Activated naive CD8-positive, alpha-beta T cell treated with anti-CD3 and anti-CD28 coated beads, Interleukin-2, amount 10 ng/mL, durations not matched to agents 7 days and 5 days (primary cell): ENCODE results near the gene PEAK3. TPM values are rescaled to one million over a fixed set of nuclear protein-coding genes. Genes with fewer than 3 reads are reported as not detected.

Experiments used
- ATAC-seq: fragments of 150-1000 bp; cut with Tn5 transposase; one replicate; pipeline ENCODE4 v1.10.0; 2021; ENCODE audit warnings: low read depth, moderate library complexity
- POLR2A ChIA-PET: fragments of 350-600 bp; sonication (Branson Sonifier 250); formaldehyde crosslinking; loops from one replicate; lab custom pipeline; 2021; ENCODE audit warnings: antibody characterized with exemption; lab: Charles Lee
- DNase-seq: peaks from one replicate; pipeline ENCODE4 v3.0.0; 2021
- H3K27ac Mint-ChIP-seq: one replicate; pipeline ENCODE4 v1.8.0; 2022; ENCODE audit warnings: mild to moderate bottlenecking, mixed read lengths
- H3K27me3 Mint-ChIP-seq: one replicate; pipeline ENCODE4 v1.8.0; 2022; ENCODE audit warnings: mild to moderate bottlenecking, moderate library complexity, mixed read lengths
- H3K36me3 Mint-ChIP-seq: one replicate; pipeline ENCODE4 v1.8.0; 2021; ENCODE audit warnings: mild to moderate bottlenecking, mixed read lengths
- H3K4me1 Mint-ChIP-seq: one replicate; pipeline ENCODE4 v1.8.0; 2021; ENCODE audit warnings: mixed read lengths
- H3K4me3 Mint-ChIP-seq: one replicate; pipeline ENCODE4 v1.8.0; 2022; ENCODE audit warnings: mild to moderate bottlenecking, moderate library complexity, mixed read lengths
- H3K9me3 Mint-ChIP-seq: one replicate; pipeline ENCODE4 v1.8.0; 2021; ENCODE audit warnings: mixed read lengths
- total RNA-seq, 2 experiments: library from RNA; stranded (reverse); gene quantifications; one replicate each; pipeline ENCODE4 v1.2.3, GENCODE V29; 2021

PEAK3 gene
- total RNA-seq, 2 experiments from 2014 or later, result 0.14 TPM; not detected in 1

DNA sequence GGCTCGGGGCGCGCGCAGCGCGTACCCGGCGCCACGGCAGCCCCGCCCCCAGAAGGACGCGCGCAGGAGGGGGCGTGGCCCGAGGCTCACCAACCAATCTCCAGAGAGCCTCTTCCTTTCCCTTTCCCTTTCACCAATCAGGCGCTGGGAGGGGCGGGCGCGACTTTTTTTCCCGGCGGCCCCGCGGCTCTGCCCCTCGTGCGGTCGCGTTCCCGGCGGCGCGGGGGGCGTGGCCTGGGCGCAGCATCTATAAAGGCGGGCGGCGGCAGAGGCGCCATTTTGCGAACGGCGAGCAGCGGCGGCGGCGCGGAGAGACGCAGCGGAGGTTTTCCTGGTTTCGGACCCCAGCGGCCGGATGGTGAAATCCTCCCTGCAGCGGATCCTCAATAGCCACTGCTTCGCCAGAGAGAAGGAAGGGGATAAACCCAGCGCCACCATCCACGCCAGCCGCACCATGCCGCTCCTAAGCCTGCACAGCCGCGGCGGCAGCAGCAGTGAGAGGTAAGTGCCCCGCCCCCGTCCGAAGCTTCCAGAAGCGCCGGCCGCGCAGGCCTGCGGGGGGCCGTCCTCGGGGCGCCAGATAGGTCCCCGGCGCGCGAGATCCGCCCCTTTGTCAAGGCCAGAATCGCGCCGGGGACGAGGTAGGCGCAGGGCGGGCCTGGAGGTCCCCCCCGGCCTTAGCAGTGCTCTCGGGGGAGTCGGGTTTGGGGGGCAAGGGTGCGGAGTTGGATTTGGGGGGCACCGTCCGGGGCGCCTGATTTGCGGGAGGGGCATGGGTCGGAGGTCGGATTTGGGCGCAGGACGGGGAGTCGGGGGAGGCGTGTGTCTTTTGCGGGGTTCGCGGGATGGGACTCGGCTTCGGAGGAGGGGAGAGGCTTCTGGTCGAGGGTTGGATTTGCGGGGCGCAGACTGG, 12.5 kb downstream of the PEAK3 start:
- Mint-ChIP-seq H3K4me1 (peaks cover 32% of the 10 kb centered on the region), H3K36me3 (peaks cover 22% of the 10 kb centered on the region), H3K4me3 (peak overlapping the region; percentile 90), H3K27ac (peak overlapping the region; percentile 92), H3K9me3 (no peaks in the 10 kb centered on the region), H3K27me3 (no peaks in the 10 kb centered on the region)
- peak; percentile 67 for ATAC-seq
- POLR2A ChIA-PET, result interaction anchor here (0.9 to 7.3 kb wide), 10 partner anchors 8 to 207 kb away, joined by 3 to 71 read pairs (median 8); partner anchors contain the start of genes AMH, AP3D1, GADD45B and JSRP1
- DNase-seq, result peak; percentile 100

DNA sequence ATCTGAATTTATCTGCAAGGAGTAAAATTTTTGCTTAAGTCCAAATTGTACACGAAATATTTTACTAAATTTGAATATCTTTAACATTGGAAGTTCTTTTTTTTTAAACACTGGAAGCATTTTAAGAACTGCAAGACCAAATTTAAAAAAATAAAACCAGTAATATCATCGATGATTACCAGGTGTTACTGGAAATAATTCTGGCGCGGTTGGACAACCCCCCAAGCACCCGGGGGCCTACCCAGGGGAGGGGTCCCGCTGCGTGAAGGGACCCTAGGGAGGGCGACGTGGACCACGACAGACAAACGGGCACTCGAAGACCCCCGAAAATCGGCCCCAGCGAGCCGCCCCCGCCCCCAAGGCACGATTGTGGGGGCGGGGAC, 13.1 kb downstream of the PEAK3 start:
- peaks cover 15% of the 10 kb centered on the region for H3K36me3 Mint-ChIP-seq
- DNase-seq, result no peak
- POLR2A ChIA-PET, result interaction anchor here (1.7 to 7.3 kb wide), 3 partner anchors 10 to 30 kb away, joined by 10 to 71 read pairs (median 31); partner anchors contain the start of gene JSRP1
- peaks cover 26% of the 10 kb centered on the region for H3K4me1 Mint-ChIP-seq
- ATAC-seq, result no peak
- no peaks in the 10 kb centered on the region for H3K27me3 Mint-ChIP-seq
- H3K27ac Mint-ChIP-seq, result peak overlapping the region; percentile 92
- H3K4me3 Mint-ChIP-seq, result peak overlapping the region; percentile 90
- no peaks in the 10 kb centered on the region for H3K9me3 Mint-ChIP-seq

DNA sequence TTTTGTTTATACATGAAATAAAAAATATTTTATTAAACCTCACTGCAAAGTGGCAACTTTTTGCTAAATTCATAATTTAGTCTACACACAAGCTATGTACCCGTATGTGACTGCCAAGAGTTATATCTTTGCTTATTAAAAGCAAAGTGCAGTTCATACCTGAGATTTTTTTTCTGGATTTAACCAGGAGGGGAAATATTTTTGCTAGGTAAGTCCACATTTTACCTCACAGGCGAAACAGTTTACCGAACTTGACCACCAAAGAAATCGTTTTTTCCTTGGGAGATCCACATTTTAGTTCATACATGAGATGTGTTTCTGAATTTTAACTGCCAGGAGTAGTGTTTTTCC, 13.5 kb downstream of the PEAK3 start:
- Mint-ChIP-seq H3K36me3 (peaks cover 12% of the 10 kb centered on the region), H3K27me3 (no peaks in the 10 kb centered on the region), H3K4me3 (peak overlapping the region; percentile 90), H3K4me1 (peaks cover 22% of the 10 kb centered on the region), H3K9me3 (no peaks in the 10 kb centered on the region), H3K27ac (peak overlapping the region; percentile 61)
- DNase-seq, result no peak
- ATAC-seq, result no peak
- POLR2A ChIA-PET, result interaction anchor here (1.7 to 7.3 kb wide), 3 partner anchors 10 to 30 kb away, joined by 10 to 71 read pairs (median 31); partner anchors contain the start of gene JSRP1

DNA sequence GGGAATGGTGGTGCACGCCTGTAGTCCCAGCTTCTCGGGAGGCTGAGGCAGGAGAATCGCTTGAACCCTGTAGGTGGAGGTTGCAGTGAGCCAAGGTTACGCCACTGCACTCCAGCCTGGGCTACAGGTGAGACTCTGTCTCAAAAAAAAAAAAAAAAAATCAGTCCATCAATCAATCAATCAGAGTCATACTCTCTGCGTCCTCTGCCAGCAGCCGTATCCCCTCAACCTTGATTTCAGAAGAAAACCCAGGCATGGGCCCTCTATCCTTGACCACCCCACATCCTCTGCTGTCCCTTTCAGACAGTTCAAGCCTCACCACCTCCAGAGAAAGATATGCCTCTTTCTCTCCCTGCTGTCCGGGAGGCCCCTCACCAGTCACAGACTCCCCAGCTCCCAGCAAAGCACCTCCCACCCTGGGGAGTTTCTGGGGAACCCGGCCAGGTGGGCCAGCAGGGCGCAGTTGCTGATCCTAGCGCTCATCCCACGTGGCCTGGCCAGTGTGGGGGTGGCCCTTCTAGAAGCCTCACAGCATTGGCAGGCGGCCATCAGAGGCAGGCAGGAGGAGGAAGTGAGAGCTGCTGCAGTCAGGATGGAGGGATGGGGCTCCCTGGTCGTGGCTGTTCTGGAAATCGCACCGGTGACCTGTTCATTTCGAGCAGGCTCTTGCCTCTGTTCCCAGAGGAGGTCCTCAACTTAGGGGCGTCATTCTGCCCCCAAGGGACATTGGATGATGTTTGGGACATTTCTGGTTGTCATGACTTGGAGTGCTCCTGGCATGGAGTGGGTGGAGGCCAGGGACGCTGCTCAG, 15.6 kb downstream of the PEAK3 start:
- Mint-ChIP-seq H3K9me3 (no peaks in the 10 kb centered on the region), H3K36me3 (peaks cover 4% of the 10 kb centered on the region), H3K4me3 (no peak overlapping the region), H3K27ac (peak overlapping the region; percentile 57), H3K27me3 (no peaks in the 10 kb centered on the region), H3K4me1 (peaks cover 14% of the 10 kb centered on the region)
- ATAC-seq (no peak), DNase-seq (no peak)
- POLR2A ChIA-PET, result interaction anchor here (0.6 to 2.2 kb wide), 4 partner anchors 8 to 917 kb away, joined by 3 to 7 read pairs (median 6); no protein-coding TSS in a partner anchor

DNA sequence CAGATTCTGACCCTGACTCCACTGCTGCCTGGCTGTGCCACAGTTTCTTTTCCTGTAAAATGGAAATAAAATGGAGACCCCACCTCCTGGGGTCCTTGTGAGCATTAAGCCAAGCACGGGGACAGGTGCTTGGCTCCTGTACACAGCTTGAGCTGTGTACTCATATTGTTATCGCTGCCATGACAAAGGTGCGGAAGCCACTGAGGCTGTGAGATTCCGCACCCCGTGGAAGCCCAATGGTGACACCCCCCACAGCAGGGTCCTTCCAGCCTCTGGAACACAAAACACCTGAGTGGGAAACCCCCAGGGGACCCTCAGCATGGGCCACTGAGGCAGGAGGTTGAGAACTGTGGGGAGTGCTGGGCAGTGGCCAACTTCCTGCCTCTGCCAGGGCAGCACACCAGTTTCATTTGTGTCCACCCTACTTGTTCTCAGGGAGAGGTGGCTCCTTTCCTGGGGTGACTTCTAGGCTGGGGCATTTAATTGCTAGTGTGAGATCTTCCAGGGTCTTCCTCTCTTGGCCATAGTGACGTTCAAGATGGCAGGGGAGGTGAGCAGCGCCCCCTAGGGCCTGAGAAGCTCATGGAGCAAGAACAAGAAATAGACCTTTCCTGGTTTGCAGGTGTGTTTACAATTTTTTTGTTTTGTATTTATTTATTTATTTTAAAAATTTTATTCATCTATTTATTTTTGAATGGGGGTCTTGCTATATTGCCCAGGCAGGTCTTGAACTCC, 20.4 kb downstream of the PEAK3 start:
- Mint-ChIP-seq H3K4me1 (peaks cover 20% of the 10 kb centered on the region), H3K27me3 (no peaks in the 10 kb centered on the region), H3K4me3 (no peak overlapping the region), H3K36me3 (no peaks in the 10 kb centered on the region), H3K27ac (no peak overlapping the region), H3K9me3 (no peaks in the 10 kb centered on the region)
- POLR2A ChIA-PET, result interaction anchor here (0.8 to 2.3 kb wide), 5 partner anchors 9 to 71 kb away, joined by 3 to 15 read pairs (median 4); no protein-coding TSS in a partner anchor
- peak; percentile 76 for DNase-seq
- peak; percentile 43 for ATAC-seq

DNA sequence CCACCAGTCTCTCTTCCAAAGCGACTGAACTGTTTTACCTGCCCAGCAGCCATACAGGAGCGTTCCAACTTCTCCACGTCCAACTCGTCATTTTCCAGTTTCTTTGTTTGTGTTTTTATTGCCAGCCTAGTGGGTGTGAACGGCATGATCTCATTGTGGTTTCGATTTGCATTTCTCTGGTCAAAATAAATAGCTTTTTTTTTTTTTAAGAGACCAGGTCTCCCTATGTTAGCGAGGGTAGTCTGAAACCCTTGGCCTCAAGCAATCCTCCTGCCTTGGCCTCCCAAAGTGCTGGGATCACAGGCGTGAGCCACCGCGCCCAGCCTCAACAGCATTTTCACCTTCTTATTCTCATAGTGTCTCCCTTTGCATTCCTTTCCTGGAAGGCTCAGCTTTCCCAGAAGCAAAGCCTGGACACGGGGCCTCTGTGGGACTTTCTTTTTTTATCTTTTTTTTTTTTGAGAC, 21.6 kb downstream of the PEAK3 start:
- DNase-seq (no peak), ATAC-seq (no peak)
- POLR2A ChIA-PET, result interaction anchor here (0.6 to 2.9 kb wide), 7 partner anchors 9 to 72 kb away, joined by 3 to 43 read pairs (median 15); partner anchors contain the start of gene AMH
- Mint-ChIP-seq H3K27ac (no peak overlapping the region), H3K27me3 (no peaks in the 10 kb centered on the region), H3K9me3 (no peaks in the 10 kb centered on the region), H3K4me3 (no peak overlapping the region), H3K4me1 (peaks cover 16% of the 10 kb centered on the region), H3K36me3 (no peaks in the 10 kb centered on the region)

DNA sequence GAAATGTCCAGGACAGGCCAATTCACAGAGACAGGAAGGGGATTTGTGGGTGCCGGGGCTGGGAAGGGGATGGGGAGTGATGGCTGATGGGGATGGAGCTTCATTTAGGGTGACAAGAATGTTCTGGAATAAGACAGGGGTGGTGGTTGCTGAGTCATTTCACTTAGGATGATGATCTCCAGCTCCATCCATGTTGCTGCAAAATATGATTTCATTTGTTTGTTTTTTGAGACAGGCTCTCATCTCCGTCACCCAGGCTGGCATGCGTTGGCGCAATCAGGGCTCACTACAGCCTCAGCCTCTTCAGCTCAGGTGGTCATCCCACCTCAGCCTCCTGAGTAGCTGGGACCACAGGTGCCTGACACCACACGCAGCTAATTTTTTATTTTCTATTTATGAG, 22.6 kb downstream of the PEAK3 start:
- Mint-ChIP-seq H3K27ac (peak overlapping the region; percentile 76), H3K4me3 (no peak overlapping the region)

DNA sequence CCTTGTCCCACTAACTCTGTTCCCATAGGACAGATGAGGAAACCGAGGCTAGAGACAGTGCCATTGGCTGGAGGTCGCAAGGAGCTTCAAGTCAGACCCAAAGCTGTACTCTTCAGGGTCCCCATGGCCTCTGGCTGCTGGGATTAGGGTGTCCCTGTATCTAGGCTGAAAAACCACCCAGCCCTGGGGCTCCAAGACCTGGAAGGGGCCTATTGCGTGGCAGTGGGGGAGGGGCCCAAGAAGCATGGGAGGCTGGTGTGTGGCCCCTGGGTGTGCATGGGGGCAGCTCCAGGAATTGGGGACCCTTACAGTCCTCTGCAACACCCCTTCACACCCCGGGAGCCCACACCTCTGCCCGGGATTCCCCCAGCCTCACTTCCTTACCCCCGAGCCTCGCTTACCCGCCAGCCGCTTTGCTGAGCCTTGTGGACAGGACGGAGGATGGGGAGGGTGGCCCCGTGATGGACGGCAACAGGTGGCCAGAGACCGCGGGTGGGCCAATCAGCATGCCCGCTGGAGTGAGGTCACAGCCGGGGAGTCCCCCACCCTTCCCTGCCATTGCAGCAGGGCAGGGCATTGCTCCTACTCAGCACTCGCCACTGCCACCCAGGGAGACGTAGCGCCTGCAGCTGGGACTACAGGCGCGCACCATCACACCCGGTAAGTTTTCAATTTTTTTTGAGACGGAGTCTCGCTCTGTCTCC, 25.8 kb downstream of the PEAK3 start, which contains the start of gene JSRP1:
Gene JSRP1 (minus strand): TSS at position 436 of the 704 bp plus-strand sequence. CDS start 1,103 bp downstream, outside the sequence.
- POLR2A ChIA-PET, result interaction anchor here (5.4 kb wide), 1 partner anchor 14 kb away, joined by 31 read pairs; no protein-coding TSS in a partner anchor
- DNase-seq (no peak), ATAC-seq (no peak)
- Mint-ChIP-seq H3K27me3 (peaks cover 21% of the 10 kb centered on the region), H3K4me1 (peaks cover 14% of the 10 kb centered on the region), H3K4me3 (no peak within 1 kb of the TSS), H3K9me3 (no peaks in the 10 kb centered on the region), H3K27ac (peak within 1 kb of the TSS; percentile 70), H3K36me3 (no peaks in the 10 kb centered on the region)

More for the DNA sequence above, 22.6 kb downstream of the PEAK3 start:
- Mint-ChIP-seq H3K9me3 (no peaks in the 10 kb centered on the region), H3K36me3 (no peaks in the 10 kb centered on the region), H3K27me3 (peaks cover under 1% of the 10 kb centered on the region), H3K4me1 (peaks cover 16% of the 10 kb centered on the region)
- ATAC-seq (no peak), DNase-seq (no peak)
- POLR2A ChIA-PET, result interaction anchor here (0.6 to 2.9 kb wide), 5 partner anchors 9 to 373 kb away, joined by 3 to 43 read pairs (median 15); partner anchors contain the start of gene AMH

DNA sequence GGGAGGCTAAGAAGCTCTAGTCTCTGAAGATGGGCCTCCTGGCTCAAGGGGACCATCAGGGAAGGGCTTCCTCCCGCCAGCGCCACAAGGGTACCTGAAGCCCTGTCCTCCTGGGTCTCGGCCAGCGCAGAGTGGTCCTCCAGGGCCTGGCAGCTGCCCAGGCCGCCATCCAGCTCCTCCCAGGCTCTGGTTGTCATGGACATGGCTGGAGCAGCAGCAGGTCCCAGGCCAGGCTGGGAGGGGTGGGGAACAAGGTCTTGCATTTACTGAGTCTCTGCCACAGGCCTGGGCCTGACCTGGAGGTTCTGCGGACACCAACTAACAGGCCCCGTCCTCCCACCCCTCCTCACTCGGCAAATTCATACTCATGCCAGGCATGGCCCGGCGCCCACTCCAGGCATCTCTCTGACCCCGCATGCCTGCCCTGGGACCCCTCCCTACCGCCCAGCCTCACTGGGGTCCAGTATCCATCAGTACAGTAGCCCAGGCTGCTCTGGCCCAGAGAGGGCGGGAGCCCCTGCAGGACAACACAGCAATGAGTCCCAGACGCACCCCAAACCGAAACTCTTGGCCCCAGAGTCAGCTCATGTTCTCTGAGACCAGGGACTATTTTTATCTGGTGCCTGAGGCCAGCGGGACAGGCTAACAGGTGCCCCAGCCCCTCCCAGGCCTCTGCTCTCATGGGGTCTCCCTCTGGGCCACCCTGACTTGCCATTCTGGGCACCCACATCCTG, 26.7 kb downstream of the PEAK3 start:
- H3K4me3 Mint-ChIP-seq, result no peak overlapping the region
- POLR2A ChIA-PET, result interaction anchor here (3.0 to 5.4 kb wide), 2 partner anchors 15 to 16 kb away, joined by 10 to 31 read pairs; no protein-coding TSS in a partner anchor
- H3K27ac Mint-ChIP-seq, result no peak overlapping the region
- no peaks in the 10 kb centered on the region for H3K36me3 Mint-ChIP-seq
- H3K27me3 Mint-ChIP-seq, result peaks cover 21% of the 10 kb centered on the region
- H3K4me1 Mint-ChIP-seq, result peaks cover 14% of the 10 kb centered on the region
- no peaks in the 10 kb centered on the region for H3K9me3 Mint-ChIP-seq
- DNase-seq (no peak), ATAC-seq (no peak)

DNA sequence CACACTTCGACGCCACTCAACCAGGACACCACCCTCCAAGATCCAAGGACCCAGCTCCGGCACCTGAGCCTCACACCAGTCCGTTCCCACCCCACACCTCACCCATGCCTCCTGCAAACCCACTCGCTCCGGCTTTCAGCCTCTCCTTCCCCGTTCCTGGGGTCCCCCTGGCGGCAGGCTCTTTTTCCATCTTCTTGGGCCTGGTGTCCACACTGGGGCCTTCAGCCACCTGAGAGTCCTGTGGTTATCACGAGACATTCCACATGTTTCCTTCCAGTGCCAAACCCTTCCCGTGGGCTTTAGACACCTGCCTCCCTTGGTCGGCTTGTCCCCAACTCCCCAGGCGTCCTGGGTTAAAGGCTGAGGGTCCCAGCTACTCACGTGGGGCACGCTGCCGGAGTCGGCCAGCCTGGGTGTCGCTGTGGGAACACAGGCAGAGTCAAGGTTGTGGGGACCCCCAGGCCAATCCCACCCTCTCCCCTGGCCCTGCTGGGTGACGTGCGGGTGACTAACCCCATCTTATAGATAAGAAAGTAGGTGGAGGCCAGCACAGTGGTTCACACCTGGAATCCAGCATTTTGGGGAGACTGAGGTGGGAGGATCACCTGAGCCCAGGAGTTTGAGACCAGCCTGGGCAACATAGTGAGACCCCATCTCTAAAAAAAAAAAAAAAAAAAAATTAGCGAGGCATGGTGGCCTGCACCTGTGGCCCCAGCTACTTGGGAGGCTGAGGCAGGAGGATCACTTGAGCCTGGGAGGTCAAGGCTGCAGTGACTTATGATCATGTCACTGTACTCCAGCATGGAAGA, 27.7 kb downstream of the PEAK3 start:
- peaks cover 22% of the 10 kb centered on the region for H3K27me3 Mint-ChIP-seq
- no peak overlapping the region for H3K4me3 Mint-ChIP-seq
- no peaks in the 10 kb centered on the region for H3K9me3 Mint-ChIP-seq
- H3K27ac Mint-ChIP-seq, result no peak overlapping the region
- DNase-seq (no peak), ATAC-seq (no peak)
- H3K36me3 Mint-ChIP-seq, result no peaks in the 10 kb centered on the region
- H3K4me1 Mint-ChIP-seq, result peaks cover 13% of the 10 kb centered on the region
- POLR2A ChIA-PET, result interaction anchor here (3.0 to 5.4 kb wide), 2 partner anchors 15 to 16 kb away, joined by 10 to 31 read pairs; no protein-coding TSS in a partner anchor
